KMS-11 (cell line): ENCODE results near the gene DHFR.

Experiments used
- H2AFZ ChIP-seq: fragments of 200-600 bp; sonication (generic); 2 replicates; pipeline ENCODE4 v1.6.1; 2016; ENCODE audit warnings: antibody characterized with exemption, mixed run types, low read depth
- H3K27ac ChIP-seq: fragments of 200-600 bp; sonication (generic); 2 replicates; pipeline ENCODE4 v1.6.1; 2016; ENCODE audit warnings: mild to moderate bottlenecking, mixed run types
- H3K27me3 ChIP-seq: fragments of 200-600 bp; sonication (generic); 2 replicates; pipeline ENCODE4 v1.6.1; 2017; ENCODE audit warnings: mild to moderate bottlenecking, low read depth, mixed run types, moderate library complexity; ENCODE audit not compliant: insufficient read depth
- H3K36me3 ChIP-seq: fragments of 200-600 bp; sonication (generic); 2 replicates; pipeline ENCODE4 v1.6.1; 2017; ENCODE audit warnings: mild to moderate bottlenecking, mixed run types; ENCODE audit not compliant: insufficient read depth
- H3K4me1 ChIP-seq: fragments of 200-600 bp; sonication (generic); 2 replicates; pipeline ENCODE4 v1.6.1; 2016; ENCODE audit warnings: mild to moderate bottlenecking, low read depth, mixed run types; ENCODE audit not compliant: poor library complexity, severe bottlenecking
- H3K4me2 ChIP-seq: fragments of 200-600 bp; sonication (generic); 2 replicates; pipeline ENCODE4 v1.7.0; 2016; ENCODE audit warnings: mild to moderate bottlenecking, mixed run types
- H3K4me3 ChIP-seq: fragments of 200-600 bp; sonication (generic); IDR thresholded peaks from 2 replicates; pipeline ENCODE4 v1.6.1; 2017; ENCODE audit warnings: low read depth, low read length, mixed read lengths; ENCODE audit not compliant: insufficient read depth
- H3K79me2 ChIP-seq: fragments of 200-600 bp; sonication (generic); 2 replicates; pipeline ENCODE4 v1.6.1; 2016; ENCODE audit warnings: low read depth, mixed run types; ENCODE audit not compliant: insufficient read depth
- H3K9ac ChIP-seq: fragments of 200-600 bp; sonication (generic); 2 replicates; pipeline ENCODE4 v1.6.1; 2016; ENCODE audit warnings: mild to moderate bottlenecking, mixed run types
- H4K20me1 ChIP-seq: fragments of 200-600 bp; sonication (generic); 2 replicates; pipeline ENCODE4 v1.6.1; 2016; ENCODE audit warnings: mild to moderate bottlenecking, mixed run types; ENCODE audit not compliant: insufficient read depth
- CTCF ChIP-seq: fragments of 200-600 bp; sonication (generic); conservative IDR thresholded peaks from 2 replicates; pipeline ENCODE4 v1.6.1; 2017; ENCODE audit warnings: low read depth, mild to moderate bottlenecking, antibody characterized with exemption, low read length, moderate library complexity, mixed read lengths

DHFR gene

GRCh38 chr5:80615266-80615914 lies 39.4 kb downstream of the DHFR start:
- no peaks in the 10 kb centered on the region for H3K36me3 ChIP-seq
- TF ChIP-seq CTCF, result no peak
- no peak overlapping the region for H3K4me3 ChIP-seq
- H3K79me2 ChIP-seq, result no peaks in the 10 kb centered on the region
- no peak overlapping the region for H3K27ac ChIP-seq
- H3K4me2 ChIP-seq, result no peak overlapping the region
- no peaks in the 10 kb centered on the region for H3K4me1 ChIP-seq
- no peak overlapping the region for H3K9ac ChIP-seq
- H2AFZ ChIP-seq, result no peak overlapping the region
- no peaks in the 10 kb centered on the region for H3K27me3 ChIP-seq
- H4K20me1 ChIP-seq, result no peaks in the 10 kb centered on the region

- Histone ChIP-seq H4K20me1 (no peaks in the 10 kb centered on the region), H3K36me3 (no peaks in the 10 kb centered on the region), H3K4me2 (no peak overlapping the region), H3K79me2 (no peaks in the 10 kb centered on the region), H3K27ac (no peak overlapping the region), H3K9ac (no peak overlapping the region), H3K4me1 (peaks cover 6% of the 10 kb centered on the region), H3K4me3 (no peak overlapping the region), H3K27me3 (no peaks in the 10 kb centered on the region), H2AFZ (no peak overlapping the region)
- no peak for TF ChIP-seq CTCF
These were observed 45.1 kb downstream of the DHFR start for GRCh38 chr5:80609692-80610091.

- Histone ChIP-seq H2AFZ (no peak overlapping the region), H3K27ac (no peak overlapping the region)
These were observed 46.1 kb downstream of the DHFR start for GRCh38 chr5:80608731-80609130.

GRCh38 chr5:80607832-80608231 lies 47.0 kb downstream of the DHFR start:
- peaks cover 6% of the 10 kb centered on the region for H3K4me1 ChIP-seq
- H3K4me3 ChIP-seq, result no peak overlapping the region
- H3K27ac ChIP-seq, result no peak overlapping the region
- TF ChIP-seq CTCF, result no peak
- no peaks in the 10 kb centered on the region for H3K79me2 ChIP-seq
- H3K4me2 ChIP-seq, result no peak overlapping the region
- no peak overlapping the region for H3K9ac ChIP-seq
- H3K27me3 ChIP-seq, result no peaks in the 10 kb centered on the region
- no peaks in the 10 kb centered on the region for H4K20me1 ChIP-seq
- no peak overlapping the region for H2AFZ ChIP-seq
- H3K36me3 ChIP-seq, result no peaks in the 10 kb centered on the region

More at GRCh38 chr5:80608731-80609130, 46.1 kb downstream of the DHFR start:
- no peak overlapping the region for H3K4me2 ChIP-seq
- no peaks in the 10 kb centered on the region for H3K79me2 ChIP-seq
- no peak overlapping the region for H3K4me3 ChIP-seq
- H3K27me3 ChIP-seq, result no peaks in the 10 kb centered on the region
- H3K9ac ChIP-seq, result no peak overlapping the region
- H3K4me1 ChIP-seq, result peaks cover 6% of the 10 kb centered on the region
- no peaks in the 10 kb centered on the region for H3K36me3 ChIP-seq
- TF ChIP-seq CTCF, result no peak
- no peaks in the 10 kb centered on the region for H4K20me1 ChIP-seq
